MM.1S (cell line): ENCODE results near the gene C10orf95.

ENCODE experiments used
- DNase-seq: peaks from one replicate; pipeline ENCODE4 v3.0.0-alpha.2; 2015
- H2AFZ ChIP-seq: fragments of 300-600 bp; sonication (generic); 2 replicates; pipeline ENCODE4 v1.6.0; 2016; ENCODE audit warnings: antibody characterized with exemption, low read length
- H3F3A ChIP-seq: fragments of 300-600 bp; sonication (generic); 2 replicates; pipeline ENCODE4 v1.6.1; 2016; ENCODE audit warnings: mild to moderate bottlenecking, antibody characterized with exemption, low read length, moderate library complexity, mixed read lengths; ENCODE audit not compliant: insufficient read depth
- H3K27ac ChIP-seq: fragments of 300-600 bp; sonication (generic); 2 replicates; pipeline ENCODE4 v1.5.1; 2016; ENCODE audit warnings: mild to moderate bottlenecking, low read length
- H3K27me3 ChIP-seq: fragments of 300-600 bp; sonication (generic); replicated peaks from 2 replicates; pipeline ENCODE4 v1.6.0; 2016; ENCODE audit warnings: low read length; ENCODE audit not compliant: insufficient read depth
- H3K36me3 ChIP-seq: fragments of 300-600 bp; sonication (generic); replicated peaks from 2 replicates; pipeline ENCODE4 v1.6.1; 2016; ENCODE audit warnings: mild to moderate bottlenecking, low read length, mixed read lengths; ENCODE audit not compliant: insufficient read depth
- H3K4me1 ChIP-seq: fragments of 300-600 bp; sonication (generic); 2 replicates; pipeline ENCODE4 v1.6.1; 2016; ENCODE audit warnings: low read length, mixed read lengths
- H3K4me2 ChIP-seq: fragments of 300-600 bp; sonication (generic); 2 replicates; pipeline ENCODE4 v1.6.0; 2016; ENCODE audit warnings: low read depth, low read length
- H3K4me3 ChIP-seq: fragments of 300-600 bp; sonication (generic); 2 replicates; pipeline ENCODE4 v1.5.1; 2016; ENCODE audit warnings: low read length, mixed read lengths
- H3K79me2 ChIP-seq: fragments of 300-600 bp; sonication (generic); 2 replicates; pipeline ENCODE4 v1.6.1; 2016; ENCODE audit warnings: mixed run types, low read length, mixed read lengths
- H3K9ac ChIP-seq: fragments of 300-600 bp; sonication (generic); 2 replicates; pipeline ENCODE4 v1.6.1; 2016; ENCODE audit warnings: low read length, mixed read lengths
- H3K9me2 ChIP-seq: fragments of 300-600 bp; sonication (generic); replicated peaks from 2 replicates; pipeline ENCODE4 v1.6.1; 2016; ENCODE audit warnings: mild to moderate bottlenecking, low read length, mixed read lengths; ENCODE audit not compliant: insufficient read depth
- H3K9me3 ChIP-seq: fragments of 300-600 bp; sonication (generic); replicated peaks from 2 replicates; pipeline ENCODE4 v1.6.1; 2016; ENCODE audit warnings: mild to moderate bottlenecking, low read length, mixed read lengths; ENCODE audit not compliant: insufficient read depth
- H4K20me1 ChIP-seq: fragments of 300-600 bp; sonication (generic); 2 replicates; pipeline ENCODE4 v1.6.1; 2016; ENCODE audit warnings: mild to moderate bottlenecking, low read length, moderate library complexity, mixed read lengths; ENCODE audit not compliant: insufficient read depth
- CTCF ChIP-seq: fragments of 300-600 bp; sonication (generic); IDR thresholded peaks from 2 replicates; pipeline ENCODE4 v1.5.1; 2016; ENCODE audit warnings: antibody characterized with exemption, low read length, mixed read lengths
- EZH2 ChIP-seq: fragments of 300-600 bp; sonication (generic); optimal IDR thresholded peaks from 2 replicates; pipeline ENCODE3; 2017; ENCODE audit warnings: low read depth, mild to moderate bottlenecking, antibody characterized with exemption, low read length, mixed read lengths
- EZH2phosphoT487 ChIP-seq: fragments of 300-600 bp; sonication (generic); IDR thresholded peaks from 2 replicates; pipeline ENCODE4 v1.6.1; 2018; ENCODE audit warnings: antibody characterized with exemption, low read length

C10orf95 gene

GRCh38 chr10:102449321-102450123 is 1.8 kb downstream of the C10orf95 start:
- H3K27me3 ChIP-seq: no peaks in the 10 kb centered on the region
- H3K4me1 ChIP-seq: peaks cover 12% of the 10 kb centered on the region
- no peaks in the 10 kb centered on the region for H3K9me2 ChIP-seq
- 0 out of 2 replicates have a peak, but pooled peaks cover 3% of the 10 kb centered on the region for H3F3A ChIP-seq
- no peak for TF ChIP-seq EZH2phosphoT487
- TF ChIP-seq CTCF: no peak
- TF ChIP-seq EZH2: no peak
- peak overlapping the region; percentile 98 for H2AFZ ChIP-seq
- DNase-seq: peak; percentile 91
- H3K79me2 ChIP-seq: peaks cover 12% of the 10 kb centered on the region
- H3K36me3 ChIP-seq: no peaks in the 10 kb centered on the region
- H3K27ac ChIP-seq: peak overlapping the region; percentile 76
- H4K20me1 ChIP-seq: no peaks in the 10 kb centered on the region
- H3K9ac ChIP-seq: peak overlapping the region; percentile 90
- peak overlapping the region; percentile 63 for H3K4me2 ChIP-seq
- H3K9me3 ChIP-seq: no peaks in the 10 kb centered on the region
- peak overlapping the region; percentile 84 for H3K4me3 ChIP-seq

DNA sequence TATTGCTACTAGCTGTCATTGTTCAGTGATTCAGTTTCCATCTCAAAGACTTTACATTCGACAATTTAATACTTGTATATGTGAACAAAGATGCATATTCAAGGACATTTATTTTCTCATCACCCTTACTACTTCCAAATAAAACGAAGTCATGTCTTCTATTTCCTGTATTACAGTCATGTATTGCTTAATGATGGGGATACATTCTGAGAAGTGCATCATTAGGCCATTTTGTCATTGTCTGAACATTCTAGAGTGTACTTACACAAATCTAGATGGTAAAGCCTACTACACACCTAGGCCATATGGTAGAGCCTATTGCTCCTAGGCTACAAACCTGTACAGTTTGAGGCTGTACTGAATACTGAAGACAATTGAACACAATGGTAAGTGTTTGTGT is 6.5 kb downstream of the C10orf95 start:
- Histone ChIP-seq H3K27ac (no peak overlapping the region), H3K9me2 (no peaks in the 10 kb centered on the region), H3K27me3 (no peaks in the 10 kb centered on the region; the same call in 1 of the 2 replicates), H3F3A (0 out of 2 replicates have a peak, but pooled peaks cover 3% of the 10 kb centered on the region), H3K4me3 (no peak overlapping the region), H3K4me1 (peaks cover 7% of the 10 kb centered on the region), H3K79me2 (no peaks in the 10 kb centered on the region), H4K20me1 (no peaks in the 10 kb centered on the region), H3K4me2 (no peak overlapping the region), H3K36me3 (no peaks in the 10 kb centered on the region), H3K9me3 (no peaks in the 10 kb centered on the region), H2AFZ (no peak overlapping the region), H3K9ac (no peak overlapping the region)
- no peak for DNase-seq
- no peak for TF ChIP-seq CTCF

DNA sequence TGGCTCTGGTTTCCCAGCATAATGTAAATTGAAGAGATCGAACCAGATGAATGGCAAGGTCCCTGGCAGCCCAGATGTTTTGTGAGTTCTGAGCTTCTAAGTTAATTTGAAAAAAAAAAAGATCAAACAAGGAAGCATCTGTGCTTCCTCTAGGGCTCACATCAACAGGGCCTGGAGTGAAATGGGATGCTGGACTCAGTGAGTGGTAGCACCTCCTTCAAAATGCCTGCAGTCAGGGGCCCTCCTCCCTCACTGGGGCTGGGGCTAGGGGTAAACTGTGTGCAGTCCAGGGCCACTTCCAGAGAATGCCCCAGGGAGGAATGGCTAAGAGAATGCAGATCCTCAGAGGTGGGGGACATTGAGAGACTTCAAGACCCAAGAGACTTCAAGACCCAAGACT is 13.0 kb downstream of the C10orf95 start:
- Histone ChIP-seq H3K4me1 (peaks cover 6% of the 10 kb centered on the region; the same call in 1 of the 2 replicates), H3K4me2 (no peak overlapping the region), H3K9ac (no peak overlapping the region), H3K27ac (no peak overlapping the region), H3F3A (peaks cover 5% of the 10 kb centered on the region; the same call in 1 of the 2 replicates), H3K79me2 (no peaks in the 10 kb centered on the region), H3K9me3 (no peaks in the 10 kb centered on the region), H2AFZ (no peak overlapping the region), H3K36me3 (no peaks in the 10 kb centered on the region), H3K4me3 (no peak overlapping the region), H3K9me2 (no peaks in the 10 kb centered on the region), H3K27me3 (peaks cover 19% of the 10 kb centered on the region), H4K20me1 (no peaks in the 10 kb centered on the region)
- TF ChIP-seq CTCF (no peak), EZH2 (no peak), EZH2phosphoT487 (no peak)
- DNase-seq: no peak
